Gastrocnemius medialis (tissue), 4 donors: ENCODE results near the gene CLIC1. TPM values are rescaled to one million over a fixed set of nuclear protein-coding genes. Genes with fewer than 3 reads are reported as not detected.

Experiments
- ATAC-seq, 2 donors: fragments of 150-250 bp; one replicate each; pipeline ENCODE4 v1.9.1; 2016
- DNase-seq, 2 donors: peaks; one replicate each; pipeline ENCODE4 v3.0.0-alpha.2; 2019
- H3K27ac ChIP-seq, 4 donors: fragments of 200-600 bp; sonication (generic); 1 replicate in 1 of 4; 2 replicates in 3 of 4; pipeline ENCODE4 v1.5.1; 2016 to 2018; ENCODE audit warnings: mild to moderate bottlenecking in 2 of 4, moderate library complexity in 1 of 4
- H3K27me3 ChIP-seq, 3 donors: fragments of 200-600 bp; sonication (generic) in 2 of 3; 1 replicate in 1 of 3; 2 replicates in 2 of 3; pipeline versions ENCODE4 v1.5.1 to v1.6.0; 2016 to 2019; ENCODE audit warnings: mild to moderate bottlenecking in 1 of 3, moderate library complexity in 1 of 3
- H3K36me3 ChIP-seq, 2 donors: fragments of 200-600 bp; sonication (generic) in 1 of 2; one replicate each; pipeline ENCODE4 v1.5.1; 2017 to 2018
- H3K4me1 ChIP-seq, 2 donors: fragments of 200-600 bp; sonication (generic) in 1 of 2; one replicate each; pipeline ENCODE4 v1.5.1; 2016 to 2017; ENCODE audit warnings: mild to moderate bottlenecking in 2 of 2
- H3K4me3 ChIP-seq, 4 donors: fragments of 200-600 bp; sonication (generic) in 3 of 4; 1 replicate in 1 of 4; 2 replicates in 3 of 4; pipeline ENCODE4 v1.5.1; 2016 to 2019; ENCODE audit warnings: mild to moderate bottlenecking in 2 of 4
- H3K9me3 ChIP-seq, 3 donors: fragments of 200-600 bp; sonication (generic) in 2 of 3; 1 replicate in 1 of 3; 2 replicates in 2 of 3; pipeline ENCODE4 v1.5.1; 2016 to 2019
- CTCF ChIP-seq, 5 experiments: fragments of 450-650 bp in 3 of 5; fragments of 200-600 bp in 2 of 5; sonication (generic) in 2 of 5; IDR thresholded peaks in 4 of 5; conservative IDR thresholded peaks in 1 of 5; 1 replicate in 4 of 5; 2 replicates in 1 of 5; pipeline ENCODE4 v1.5.1; 2016 to 2019; ENCODE audit warnings: antibody characterized with exemption in 5 of 5, mild to moderate bottlenecking in 3 of 5, moderate library complexity in 3 of 5
- POLR2A ChIP-seq, 2 donors: fragments of 450-650 bp; IDR thresholded peaks; one replicate each; pipeline ENCODE4 v1.6.1; 2017; ENCODE audit warnings: antibody characterized with exemption in 2 of 2, mild to moderate bottlenecking in 2 of 2, moderate library complexity in 2 of 2
- in situ Hi-C, 4 donors: fragments of 200-750 bp; cut with MboI; loops; one replicate each; pipeline versions ENCODE4 v1.15.0 to v1.8.0; 2017; ENCODE audit warnings: low sequenced_read_pairs in 4 of 4
- intact Hi-C: fragments of 100-400 bp; cut with DNase I; formaldehyde crosslinking; loops from one replicate; pipeline ENCODE4 v1.15.1; 2023; ENCODE audit warnings: low total_unique reads
- total RNA-seq, 4 donors: library from RNA; depleted of rRNA; stranded (reverse); fragments of >200 nt; gene quantifications; one replicate each; pipeline versions ENCODE4 v1.1.0 to v1.2.3, GENCODE V29; 2016

The CLIC1 gene
- total RNA-seq, 4 donors from 2014 or later = 20.9 to 41.3 (median 26.3) TPM

DNA sequence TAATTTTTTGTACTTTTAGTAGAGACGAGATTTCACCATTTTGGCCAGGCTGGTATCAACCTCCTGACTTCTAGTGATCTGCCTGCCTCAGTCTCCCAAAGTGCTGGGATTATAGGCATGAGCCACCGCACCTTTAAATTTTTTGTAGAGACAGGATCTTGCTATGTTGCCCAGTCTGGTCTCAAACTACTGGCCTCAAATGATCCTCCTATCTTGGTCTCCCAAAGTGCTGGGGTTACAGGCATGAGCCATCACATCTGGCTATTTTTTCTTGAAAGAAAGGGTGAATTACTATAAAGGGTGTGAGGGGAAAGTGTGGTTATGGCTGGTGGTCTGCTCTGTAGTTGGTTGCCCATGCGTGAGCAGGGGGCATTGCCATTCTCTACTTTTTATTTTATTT, 28.1 kb downstream of the CLIC1 start:
- no peak for TF ChIP-seq CTCF (IDR thresholded peaks at IDR 0.05 in 4 of 5, conservative IDR thresholded peaks at IDR 0.05 in 1 of 5)
- no peak for TF ChIP-seq POLR2A (IDR thresholded peaks at IDR 0.05)
- H3K4me1 ChIP-seq = peaks cover 3% of the 10 kb centered on the region in 2 donors
- intact Hi-C loops = no loop called here
- H3K36me3 ChIP-seq = no peaks in the 10 kb centered on the region
- DNase-seq = no peak
- no peak overlapping the region for H3K4me3 ChIP-seq
- ATAC-seq = no peak
- H3K27ac ChIP-seq = no peak overlapping the region
- no peaks in the 10 kb centered on the region for H3K9me3 ChIP-seq
- H3K27me3 ChIP-seq = no peaks in the 10 kb centered on the region
- in situ Hi-C loops = no loop called here

DNA sequence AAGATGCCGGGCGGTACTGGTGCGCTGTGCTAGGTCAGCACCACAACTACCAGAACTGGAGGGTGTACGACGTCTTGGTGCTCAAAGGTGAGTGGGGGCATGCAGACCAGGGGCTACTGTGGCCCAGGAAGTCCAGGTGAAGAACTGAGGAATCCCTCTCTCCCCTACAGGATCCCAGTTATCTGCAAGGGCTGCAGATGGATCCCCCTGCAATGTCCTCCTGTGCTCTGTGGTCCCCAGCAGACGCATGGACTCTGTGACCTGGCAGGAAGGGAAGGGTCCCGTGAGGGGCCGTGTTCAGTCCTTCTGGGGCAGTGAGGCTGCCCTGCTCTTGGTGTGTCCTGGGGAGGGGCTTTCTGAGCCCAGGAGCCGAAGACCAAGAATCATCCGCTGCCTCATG, 28.6 kb downstream of the CLIC1 start:
- intact Hi-C loops (no loop called here), in situ Hi-C loops (no loop called here)
- Histone ChIP-seq H3K36me3 (no peaks in the 10 kb centered on the region), H3K27me3 (no peaks in the 10 kb centered on the region), H3K4me3 (no peak overlapping the region), H3K9me3 (no peaks in the 10 kb centered on the region), H3K27ac (no peak overlapping the region), H3K4me1 (peaks cover 3% of the 10 kb centered on the region in 2 donors)
- ATAC-seq (no peak), DNase-seq (no peak)
- TF ChIP-seq CTCF (IDR thresholded peaks at IDR 0.05 in 4 of 5, conservative IDR thresholded peaks at IDR 0.05 in 1 of 5) (no peak), POLR2A (IDR thresholded peaks at IDR 0.05) (no peak)

DNA sequence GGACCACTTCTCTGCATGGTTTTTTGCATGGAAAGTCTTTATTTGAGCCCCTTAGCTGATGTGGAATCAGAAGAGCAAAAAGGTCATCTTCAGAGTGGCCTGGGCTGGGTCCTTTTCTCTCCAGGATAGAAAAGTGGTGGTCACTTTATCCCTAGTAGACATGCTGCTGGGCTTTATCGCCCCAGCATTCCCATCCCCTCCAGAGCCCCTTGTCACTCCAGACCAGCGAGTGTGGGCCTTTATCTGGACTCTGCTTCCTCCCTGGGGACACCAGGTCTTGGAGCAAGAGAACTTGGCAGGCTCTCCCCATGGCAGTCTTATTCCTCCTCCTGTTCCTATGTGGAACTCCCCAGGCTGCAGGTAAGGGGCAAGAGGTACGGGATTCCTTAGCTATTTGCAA, 29.7 kb downstream of the CLIC1 start, which contains the start of gene LY6G6F:
Gene LY6G6F (plus strand): TSS at position 268 of the 400 bp plus-strand sequence. CDS start 41 bp downstream, at position 309.
- H3K36me3 ChIP-seq = no peaks in the 10 kb centered on the region
- H3K27me3 ChIP-seq = no peaks in the 10 kb centered on the region
- H3K4me3 ChIP-seq = no peak within 1 kb of the TSS
- no peak for ATAC-seq
- intact Hi-C loops (no loop called here), in situ Hi-C loops (no loop called here)
- H3K27ac ChIP-seq = no peak within 1 kb of the TSS
- peaks cover 10% of the 10 kb centered on the region in 2 donors for H3K4me1 ChIP-seq
- no peak for DNase-seq
- no peak for TF ChIP-seq CTCF (IDR thresholded peaks at IDR 0.05 in 4 of 5, conservative IDR thresholded peaks at IDR 0.05 in 1 of 5)
- no peak for TF ChIP-seq POLR2A (IDR thresholded peaks at IDR 0.05)
- no peaks in the 10 kb centered on the region for H3K9me3 ChIP-seq

- ATAC-seq = no peak
- no peaks in the 10 kb centered on the region for H3K9me3 ChIP-seq
- no peak for DNase-seq
These were observed 30.4 kb downstream of the CLIC1 start for GRCh38 chr6:31705931-31706330.

More at GRCh38 chr6:31705931-31706330, 30.4 kb downstream of the CLIC1 start:
- intact Hi-C loops (no loop called here), in situ Hi-C loops (no loop called here)
- no peaks in the 10 kb centered on the region for H3K36me3 ChIP-seq
- no peak overlapping the region for H3K4me3 ChIP-seq
- H3K4me1 ChIP-seq = peaks cover 16 to 17% of the 10 kb centered on the region in 2 donors
- H3K27ac ChIP-seq = no peak overlapping the region
- H3K27me3 ChIP-seq = no peaks in the 10 kb centered on the region
- TF ChIP-seq CTCF (IDR thresholded peaks at IDR 0.05 in 4 of 5, conservative IDR thresholded peaks at IDR 0.05 in 1 of 5) (no peak), POLR2A (IDR thresholded peaks at IDR 0.05) (no peak)
